Ureter (tissue), 1 donor: ENCODE measurements around the gene TMEM150A. TPM values are rescaled to one million over a fixed set of nuclear protein-coding genes. Genes with fewer than 3 reads are reported as not detected.
A peak's percentile ranks its signal among the peaks of the same experiment; 100 is the strongest.
"Not testable (repeated sequence)": the region's sequence is repeated elsewhere in the genome, so short reads cannot be mapped to it uniquely, and the experiment has no call there.

Source experiments
- DNase-seq: peaks from one replicate; pipeline ENCODE4 v3.0.0-alpha.2; 2020; ENCODE audit warnings: low spot score
- total RNA-seq: library from RNA; stranded (reverse); gene quantifications from one replicate; pipeline ENCODE4 v1.2.4, GENCODE V29; 2023
- donor health status: DM: yes; HTN: yes; CAD: no.

The TMEM150A gene
- total RNA-seq, 1 donor from 2014 or later, result 19.5 TPM

GRCh38 chr2:85611705-85612587 is 9.4 kb upstream of the TMEM150A start, which contains the start of gene C2orf68:
Gene C2orf68 (minus strand): TSS chr2:85612066. CDS start chr2:85611984, 82 bp downstream.
- DNase-seq, result peak; percentile 94

DNA sequence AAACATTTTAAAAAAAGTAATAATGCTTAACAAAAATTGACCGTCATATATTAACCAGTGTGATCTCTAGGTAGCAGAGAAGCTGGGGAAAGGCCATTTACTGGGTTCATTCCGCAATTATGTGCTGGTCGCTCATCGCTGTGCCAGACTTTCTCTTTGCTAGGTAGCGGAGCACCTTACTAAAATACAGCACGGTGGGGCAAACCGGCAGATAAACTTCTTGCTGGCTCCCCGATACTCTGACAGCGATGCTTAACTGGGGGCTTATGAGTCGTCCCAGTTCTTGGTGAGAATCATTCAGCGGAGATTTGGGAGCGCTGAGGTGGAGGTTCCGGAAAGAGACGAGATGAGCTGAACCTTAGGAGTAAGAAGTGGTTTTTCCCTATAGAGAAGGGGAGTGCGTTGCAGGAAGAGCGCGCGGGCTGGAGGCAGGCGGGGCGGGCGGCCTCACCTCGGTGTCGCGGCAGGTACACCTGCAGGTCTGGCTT is 8.8 kb upstream of the TMEM150A start:
- DNase-seq, result no peak

DNA sequence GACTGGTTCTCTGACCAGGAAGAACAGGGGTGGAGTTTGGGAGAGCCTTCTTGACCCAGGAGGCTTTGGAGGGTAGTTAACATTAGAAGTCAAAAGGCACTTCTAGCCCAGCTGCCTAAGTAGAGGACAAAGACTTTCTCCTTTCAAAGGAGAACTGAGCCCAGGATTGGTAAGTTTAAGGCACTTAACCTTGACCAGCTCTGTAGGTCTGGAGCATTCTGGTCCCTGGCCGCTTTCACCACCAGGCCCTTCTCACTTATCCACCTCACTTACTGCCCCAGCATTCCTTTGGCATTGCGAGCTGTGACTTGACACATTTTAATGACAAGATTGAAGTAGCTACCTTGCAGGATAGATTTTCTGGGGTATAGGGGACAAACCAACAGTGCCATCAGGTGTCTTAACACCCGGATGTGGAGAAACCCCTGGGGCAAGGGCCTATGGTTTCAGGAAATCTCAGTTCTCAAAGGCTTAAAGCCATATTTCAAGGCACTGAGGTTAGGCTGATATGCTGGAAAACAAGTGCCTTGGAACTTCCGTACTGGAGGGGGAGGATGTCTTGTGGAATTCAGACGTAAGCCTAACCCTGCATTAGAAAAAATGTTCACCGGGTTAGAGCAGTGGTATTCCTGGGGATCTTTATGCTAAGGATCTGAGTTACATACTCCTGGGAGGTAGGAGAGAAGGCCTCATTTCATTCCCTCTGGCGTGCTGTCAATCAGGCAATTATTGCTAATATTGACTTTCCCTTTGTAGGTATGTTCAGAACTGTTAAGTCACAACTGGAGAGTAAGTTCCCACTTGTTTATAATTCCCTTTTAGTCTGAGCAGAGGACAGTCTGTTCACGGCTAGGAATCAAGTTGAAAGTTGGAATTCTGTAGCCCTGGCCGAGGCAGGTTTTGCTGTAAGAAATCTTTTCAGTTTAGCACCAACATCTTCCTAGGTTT is 5.0 kb upstream of the TMEM150A start:
- no peak for DNase-seq

DNA sequence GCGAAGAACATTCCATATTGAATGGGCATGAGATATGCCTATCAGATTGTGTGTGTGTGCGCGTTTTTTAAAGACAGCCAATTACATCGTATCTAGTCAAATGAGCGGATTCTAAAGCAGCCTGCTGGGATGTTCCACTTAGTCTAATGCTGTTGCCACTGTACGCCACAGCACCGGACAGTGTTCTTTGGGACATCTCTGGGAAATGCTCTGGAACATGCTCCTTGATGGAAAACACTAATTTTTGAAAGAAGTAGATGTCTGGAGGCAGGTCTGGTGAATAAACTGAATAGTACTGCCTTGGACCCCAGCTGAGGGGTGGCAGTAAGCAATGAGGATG is 3.6 kb upstream of the TMEM150A start:
- no peak for DNase-seq

DNA sequence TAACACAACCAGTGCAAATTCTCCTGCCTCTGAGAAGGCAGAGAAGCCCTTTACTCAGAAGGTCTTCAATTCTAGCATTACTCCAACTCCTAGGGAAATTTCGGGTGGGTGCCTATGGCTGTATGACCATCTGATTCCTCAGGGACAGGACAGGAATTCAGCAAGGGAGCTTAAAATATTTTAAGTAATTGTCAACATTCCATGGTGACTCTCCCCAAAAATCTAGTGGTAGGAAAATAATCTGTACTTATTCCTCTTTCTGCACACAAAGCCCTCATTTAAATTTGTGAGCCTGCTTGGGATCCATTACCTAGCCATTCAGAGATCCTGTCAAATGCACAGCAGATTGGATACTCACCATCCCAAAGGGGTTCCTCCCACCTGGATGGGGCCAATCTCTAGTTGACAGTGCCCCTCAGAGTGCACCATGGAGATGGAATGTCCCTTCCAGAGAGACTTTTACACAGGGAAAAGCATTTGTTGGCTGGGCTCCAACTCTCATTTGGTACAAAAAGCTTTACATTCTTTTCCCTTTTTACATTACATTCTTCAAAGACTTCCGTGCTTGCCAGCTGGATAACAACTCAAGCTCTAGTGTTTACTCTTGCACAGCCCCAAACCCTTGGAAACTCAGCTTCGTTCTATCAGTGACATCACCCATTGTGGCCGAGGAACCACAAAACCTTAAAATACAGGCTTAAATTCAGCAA is 3.1 kb upstream of the TMEM150A start:
- no peak for DNase-seq

- no peak for DNase-seq
Measured at GRCh38 chr2:85604568-85605339, 2.3 kb upstream of the TMEM150A start.

- not testable (repeated sequence) for DNase-seq
Measured at GRCh38 chr2:85604133-85604444, 1.6 kb upstream of the TMEM150A start.

GRCh38 chr2:85601771-85602475 is 575 bp downstream of the TMEM150A start:
- DNase-seq, result peak; percentile 67

- no peak for DNase-seq
Measured at GRCh38 chr2:85600951-85601770, 1.3 kb downstream of the TMEM150A start.

- no peak for DNase-seq
Measured at GRCh38 chr2:85600235-85600575, 2.3 kb downstream of the TMEM150A start.

DNA sequence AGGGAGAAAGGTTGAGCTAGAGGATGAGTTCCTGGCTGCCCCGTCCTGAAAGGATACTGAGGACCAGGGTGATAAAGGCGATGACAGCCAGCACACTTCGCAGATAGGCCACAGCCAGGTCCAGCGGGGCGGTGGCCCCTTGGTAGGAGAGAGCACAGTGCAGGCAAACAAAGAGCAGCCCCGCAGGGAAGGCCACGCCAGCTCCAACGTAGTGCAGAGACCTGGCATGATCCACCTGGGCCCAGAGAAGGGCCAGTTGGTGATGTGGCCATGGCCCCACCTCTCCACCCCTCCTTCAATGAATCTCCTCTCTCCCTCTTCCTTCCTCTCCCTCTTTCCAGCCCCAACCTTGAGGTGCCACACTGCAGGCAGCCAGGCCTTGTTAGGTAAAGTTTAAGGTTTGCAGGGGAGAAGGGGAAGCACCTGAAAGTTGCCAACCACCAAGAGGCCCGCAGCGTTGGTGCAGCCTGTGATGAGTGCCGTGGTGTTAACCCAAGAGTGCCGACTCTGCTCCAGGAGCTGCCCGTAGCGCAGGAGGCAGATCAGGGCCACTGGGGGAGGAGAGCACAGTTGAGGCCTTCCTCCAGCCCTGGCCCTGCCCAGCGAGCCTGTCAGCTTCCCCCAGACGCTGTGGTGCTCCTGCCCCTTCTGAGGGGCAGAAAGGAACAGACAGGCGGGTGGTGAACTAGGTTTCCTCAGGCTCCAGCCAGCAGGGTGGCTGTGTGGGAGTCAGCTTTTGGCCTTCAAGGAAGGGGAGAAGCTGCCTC is 2.8 kb downstream of the TMEM150A start:
- no peak for DNase-seq

DNA sequence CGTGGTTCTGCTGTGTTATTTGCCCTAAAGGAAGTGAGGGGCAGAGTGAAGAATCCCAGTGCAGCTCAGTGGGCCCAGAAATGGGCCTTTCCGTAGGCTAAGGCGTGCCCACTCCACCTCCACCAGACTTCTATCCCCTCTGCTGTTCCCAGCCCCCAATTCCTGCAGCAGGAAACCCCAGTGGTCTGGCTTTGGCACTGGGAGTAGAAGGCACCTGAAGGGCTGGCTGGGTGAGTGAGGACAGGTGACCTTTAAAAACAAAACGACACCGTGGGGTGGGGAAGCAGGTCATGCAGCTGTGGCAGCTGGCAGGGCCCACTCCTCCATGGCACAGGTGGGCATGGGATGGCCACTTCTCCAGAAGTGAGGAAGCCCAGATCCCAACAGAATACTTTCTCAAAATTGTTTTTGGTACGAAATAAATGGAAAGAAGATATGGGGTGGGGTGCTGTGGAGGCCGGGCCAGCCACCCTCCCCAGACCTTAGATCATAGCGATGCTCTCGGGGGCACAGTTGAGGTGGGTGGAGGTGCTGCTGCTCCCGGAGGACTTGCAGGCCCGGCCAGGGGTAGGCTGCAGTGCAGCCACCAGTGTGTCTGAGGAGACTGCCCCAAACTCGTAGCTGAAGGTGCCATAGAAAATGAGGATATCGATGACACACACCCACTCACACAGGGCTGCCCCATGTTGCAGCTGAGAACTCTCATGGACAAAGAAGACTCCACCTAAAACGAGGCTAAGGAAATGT is 3.7 kb downstream of the TMEM150A start:
- no peak for DNase-seq

DNA sequence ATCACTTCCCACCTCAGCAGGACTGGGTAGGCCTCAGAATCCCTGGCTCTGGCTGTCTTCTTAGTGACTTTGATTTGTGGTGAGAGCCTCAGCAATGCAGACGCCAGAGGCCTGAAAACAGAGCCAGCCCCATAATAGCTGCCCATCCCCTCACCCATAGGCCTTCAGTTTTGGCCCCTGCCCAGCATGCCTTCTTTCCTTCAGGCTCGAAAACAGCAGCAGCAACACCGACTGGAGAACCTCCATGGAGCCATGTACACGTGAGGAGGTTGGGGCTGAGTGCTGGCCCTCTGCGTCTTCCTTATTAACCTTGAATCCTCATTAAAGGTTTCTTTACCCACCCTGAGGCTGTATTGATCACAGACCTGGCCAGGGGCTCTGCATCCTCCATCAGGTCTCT is 5.3 kb downstream of the TMEM150A start:
- no peak for DNase-seq

DNA sequence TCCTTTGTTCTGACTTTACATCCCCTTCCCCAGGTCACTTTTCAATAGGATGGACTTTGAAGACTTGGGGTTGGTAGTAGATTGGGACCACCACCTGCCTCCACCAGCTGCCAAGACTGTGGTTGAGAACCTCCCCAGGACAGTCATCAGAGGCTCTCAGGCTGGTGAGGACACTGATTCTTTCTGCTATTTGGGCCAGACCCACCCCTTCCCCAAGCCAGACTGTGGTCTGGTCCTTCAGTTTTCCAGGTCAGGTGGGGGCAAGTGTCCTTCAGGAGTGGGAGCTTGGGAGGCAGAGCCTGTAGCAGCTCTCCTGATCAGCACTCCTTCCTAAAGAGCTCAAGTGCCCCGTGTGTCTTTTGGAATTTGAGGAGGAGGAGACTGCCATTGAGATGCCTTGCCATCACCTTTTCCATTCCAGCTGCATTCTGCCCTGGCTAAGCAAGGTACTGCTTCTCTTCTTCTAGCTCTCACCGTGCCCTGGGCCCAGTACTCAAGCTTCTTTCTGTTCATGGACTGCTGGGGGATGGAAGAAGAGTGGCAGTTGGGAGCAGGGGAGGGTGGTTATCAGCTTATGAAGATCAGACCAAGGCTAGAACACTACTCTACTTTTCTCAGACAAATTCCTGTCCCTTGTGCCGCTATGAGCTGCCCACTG is 5.9 kb downstream of the TMEM150A start:
- no peak for DNase-seq

DNA sequence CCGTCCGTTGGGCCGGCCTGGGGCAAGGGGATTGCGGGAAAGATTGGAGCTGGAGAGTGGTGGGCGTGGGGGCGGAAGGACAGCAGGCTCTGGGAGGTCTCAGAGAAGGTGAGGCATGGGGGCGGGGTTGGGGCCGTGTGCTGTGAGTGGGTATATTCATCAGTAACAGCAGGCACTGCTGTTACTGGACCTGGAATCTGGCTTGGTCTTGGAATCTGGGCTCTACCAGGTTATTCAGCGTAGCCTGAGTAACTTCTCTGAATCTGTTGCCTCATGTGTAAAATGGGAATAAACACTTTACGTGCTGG is 6.5 kb downstream of the TMEM150A start:
- DNase-seq, result no peak

DNA sequence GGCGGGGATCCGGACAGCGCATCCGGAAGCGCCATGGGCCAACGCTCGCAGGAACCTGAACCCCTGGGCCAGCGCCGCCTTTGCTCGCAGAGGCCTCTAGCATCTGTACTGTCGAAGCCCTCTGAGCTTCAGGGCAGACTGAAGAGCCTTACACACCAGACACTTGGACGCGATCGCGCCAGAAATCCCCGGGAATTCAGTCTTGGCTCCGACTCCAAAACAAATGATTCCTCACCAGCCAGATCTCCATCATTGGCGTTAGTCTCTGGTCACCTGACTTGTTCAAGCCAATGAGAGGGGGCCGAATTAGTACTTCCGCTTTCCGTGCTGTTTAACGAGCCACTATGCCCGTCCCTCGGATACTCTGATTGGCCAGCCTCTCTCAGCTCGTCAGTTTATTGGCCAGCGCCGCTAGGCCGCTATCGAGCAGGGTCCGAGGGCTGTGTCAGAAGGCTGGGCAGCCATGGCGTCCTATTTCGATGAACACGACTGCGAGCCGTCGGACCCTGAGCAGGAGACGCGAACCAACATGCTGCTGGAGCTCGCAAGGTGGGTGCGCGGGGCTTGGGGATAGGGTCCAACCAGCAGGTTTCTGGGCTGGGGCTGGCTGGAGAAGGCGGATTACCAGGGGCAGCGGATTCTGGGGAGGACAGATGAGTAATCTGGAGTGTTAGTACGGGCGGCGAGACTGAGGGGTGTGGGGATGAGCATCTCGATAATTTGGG is 7.0 kb downstream of the TMEM150A start, which contains the start of gene RNF181:
TSS of gene RNF181 (plus strand) at position 445 of the 725 bp plus-strand sequence. CDS start at position 464, 19 bp downstream.
- peak; percentile 98 for DNase-seq

DNA sequence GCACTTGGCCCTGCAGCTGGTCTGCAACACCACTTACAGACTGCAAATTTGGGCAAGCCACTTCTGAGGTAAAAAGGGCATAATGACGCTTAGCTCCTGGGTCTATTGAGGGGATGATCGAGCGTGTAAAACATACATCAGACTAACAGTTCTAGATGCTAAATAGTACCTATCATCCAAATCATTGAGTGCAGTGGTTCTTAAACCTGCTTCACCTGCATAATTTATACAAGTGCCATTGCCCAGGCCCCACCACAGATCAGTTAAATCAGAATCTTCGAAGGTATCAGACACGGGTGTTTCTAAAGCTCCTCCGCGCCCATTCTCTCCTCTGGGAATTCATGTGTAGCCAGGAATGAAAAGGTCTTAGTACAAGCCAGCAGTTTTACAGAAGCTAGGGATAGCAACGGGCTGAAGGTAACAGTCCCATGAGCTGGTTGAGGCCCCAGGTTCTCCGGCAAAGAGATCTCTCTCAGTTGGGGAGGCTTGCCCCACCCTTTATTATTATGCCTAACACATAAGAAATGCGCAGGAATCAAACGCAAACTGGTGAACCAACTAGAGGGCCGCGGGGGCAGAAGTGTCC is 7.7 kb downstream of the TMEM150A start:
- no peak for DNase-seq
